Hematopoietic multipotent progenitor cell treated with erythropoietin and hydrocortisone succinate and interleukin-3 and kit ligand, for 17 days (in vitro differentiated cells): Measurements from ENCODE around the gene SEMA3E.

Experiments
- DNase-seq: peaks from one replicate; pipeline ENCODE4 v3.0.0-alpha.2; 2015; ENCODE audit warnings: low spot score

Gene SEMA3E

GRCh38 chr7:83347945-83348444, 300.9 kb downstream of the SEMA3E start:
- no peak for DNase-seq

DNA sequence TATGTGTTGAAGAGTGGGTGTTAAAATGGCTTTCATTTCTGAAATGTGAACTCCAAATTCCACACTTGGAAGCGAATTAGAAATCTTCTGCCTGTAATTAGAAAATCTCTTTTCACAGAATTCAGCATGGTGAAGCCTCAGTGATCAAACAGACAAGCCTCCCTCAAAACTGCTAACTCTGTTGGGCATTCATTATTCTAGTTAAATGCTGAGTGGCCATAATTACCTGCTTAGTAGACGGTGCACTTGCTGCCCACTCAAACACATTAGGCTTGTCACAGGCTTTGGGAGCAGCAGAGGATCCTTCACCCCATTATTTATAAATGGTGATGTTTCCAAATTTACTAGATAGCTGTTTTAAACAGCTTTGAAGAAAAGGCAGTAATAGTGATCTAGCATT, 309.0 kb downstream of the SEMA3E start:
- DNase-seq: no peak

DNA sequence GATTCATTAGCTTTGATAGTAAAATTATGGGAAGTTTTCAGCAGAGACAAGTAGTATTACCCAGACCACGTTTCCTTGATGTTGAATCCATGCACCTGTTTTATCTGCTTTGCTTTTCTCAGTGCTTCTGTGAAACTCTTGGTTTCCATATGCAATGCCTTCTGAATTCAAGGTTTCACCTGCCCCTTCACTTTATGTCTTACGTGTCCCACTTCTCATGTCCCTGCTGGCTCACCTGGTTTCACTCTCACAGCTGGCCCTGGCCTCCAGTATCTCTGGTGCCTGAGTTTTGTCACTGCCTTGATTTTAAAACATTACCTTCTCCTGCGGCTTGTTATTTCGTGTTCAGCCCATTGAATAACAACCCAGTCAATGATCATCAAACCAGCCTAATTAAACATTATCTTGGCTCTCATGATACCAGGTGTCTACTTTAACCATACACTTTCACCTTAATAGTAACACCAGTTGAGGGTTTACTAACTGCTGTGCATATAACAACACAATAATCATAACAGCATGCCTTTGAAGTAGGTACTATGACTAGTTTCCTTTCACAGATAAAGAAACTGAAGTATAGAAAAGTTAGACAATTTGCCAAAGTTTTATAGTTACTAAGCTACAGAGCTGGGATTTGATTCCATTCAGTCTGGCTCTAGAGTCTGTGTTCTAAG, 310.5 kb downstream of the SEMA3E start:
- no peak for DNase-seq

DNA sequence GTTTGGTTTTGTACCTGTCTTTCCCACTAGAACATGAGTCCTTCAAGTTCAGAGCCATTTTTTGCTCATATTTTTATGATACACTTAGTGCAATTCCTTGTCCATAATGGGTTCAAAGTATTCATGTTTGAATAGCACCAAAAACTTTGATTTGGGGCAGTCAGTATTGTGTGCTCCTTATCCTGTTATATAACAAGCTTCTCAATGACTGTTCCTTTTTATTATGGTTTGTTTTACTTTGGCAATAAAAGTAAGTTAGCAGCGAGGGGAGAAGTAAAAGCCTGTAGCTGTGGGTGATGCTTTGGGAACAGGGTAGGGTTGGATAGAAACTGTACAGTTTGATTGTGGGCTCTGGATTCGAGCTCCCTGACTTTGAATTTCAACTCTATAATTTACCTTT, 311.9 kb downstream of the SEMA3E start:
- DNase-seq: no peak

DNA sequence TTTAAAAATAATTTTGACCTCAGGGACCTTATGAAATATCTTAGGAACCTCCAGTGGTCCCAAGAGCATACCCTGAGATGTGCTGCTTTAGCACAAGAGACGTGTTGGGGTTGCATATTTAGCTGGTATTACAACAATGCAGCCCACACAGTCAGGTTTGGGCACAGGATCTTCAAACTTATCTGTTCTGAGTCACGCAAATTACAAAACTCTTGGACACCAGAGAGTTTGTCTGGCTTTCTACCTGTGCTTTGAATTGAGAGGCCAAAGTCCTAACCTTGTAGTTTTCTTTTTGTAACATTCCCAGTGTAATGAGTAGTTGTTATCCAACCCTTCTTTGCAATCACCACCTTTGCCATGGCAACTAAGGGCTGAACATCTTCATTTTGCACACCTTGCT, 322.7 kb downstream of the SEMA3E start:
- DNase-seq: no peak

- DNase-seq: no peak
Measured at GRCh38 chr7:83325083-83325482, 323.9 kb downstream of the SEMA3E start.

- no peak for DNase-seq
Measured at GRCh38 chr7:83324596-83324995, 324.3 kb downstream of the SEMA3E start.

GRCh38 chr7:83321011-83321410, 327.9 kb downstream of the SEMA3E start:
- no peak for DNase-seq

DNA sequence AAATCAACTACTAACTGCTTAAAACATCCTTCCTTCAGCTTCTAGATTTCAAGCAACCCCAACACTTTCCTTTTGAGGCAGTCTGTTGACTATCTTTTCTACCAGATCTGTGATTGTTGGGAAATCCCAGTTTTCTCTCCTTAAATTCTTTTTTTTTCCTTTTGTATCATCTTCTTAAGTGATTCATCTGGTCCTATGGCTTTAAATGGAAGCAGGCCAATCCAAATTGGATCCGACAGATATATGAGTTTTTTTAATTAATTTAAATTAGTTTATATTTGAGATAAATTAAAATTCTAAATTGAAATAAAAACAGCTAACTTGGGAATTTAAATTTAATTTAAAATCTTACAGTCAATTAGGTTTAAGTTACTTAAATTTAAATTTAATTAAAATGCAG, 335.0 kb downstream of the SEMA3E start:
- DNase-seq: no peak
